Progenitor cell of endocrine pancreas (in vitro differentiated cells): ENCODE measurements around the gene DTHD1. TPM values are rescaled to one million over a fixed set of nuclear protein-coding genes. Genes with fewer than 3 reads are reported as not detected.

ENCODE experiments used
- DNase-seq: peaks from one replicate; pipeline ENCODE4 v3.0.0; 2021; ENCODE audit warnings: low spot score; ENCODE audit not compliant: unreplicated experiment
- H3K27ac Mint-ChIP-seq: 2 replicates; pipeline ENCODE4 v1.8.0; 2021; ENCODE audit warnings: mild to moderate bottlenecking, moderate library complexity, mixed read lengths
- H3K27me3 Mint-ChIP-seq: 2 replicates; pipeline ENCODE4 v1.8.0; 2021; ENCODE audit warnings: mixed read lengths
- H3K36me3 Mint-ChIP-seq: 2 replicates; pipeline ENCODE4 v1.8.0; 2022; ENCODE audit warnings: mixed read lengths; ENCODE audit not compliant: insufficient read depth
- H3K4me1 Mint-ChIP-seq: 2 replicates; pipeline ENCODE4 v1.8.0; 2021; ENCODE audit warnings: low read depth, mixed read lengths
- H3K4me3 Mint-ChIP-seq: 2 replicates; pipeline ENCODE4 v1.8.0; 2021; ENCODE audit warnings: low read depth, mild to moderate bottlenecking, moderate library complexity, mixed read lengths
- H3K9me3 Mint-ChIP-seq: 2 replicates; pipeline ENCODE4 v1.8.0; 2021; ENCODE audit warnings: low read depth, mixed read lengths
- total RNA-seq: library from RNA; stranded (reverse); gene quantifications from 2 replicates; pipeline ENCODE4 v1.2.1, GENCODE V29; 2021
- TF ChIP-seq, protein P1 (sequence below): fragments of 200-600 bp; sonication (generic); IDR thresholded peaks from one replicate; pipeline ENCODE4 v1.5.0; 2021; ENCODE audit warnings: antibody characterized with exemption, mild to moderate bottlenecking; ENCODE audit not compliant: unreplicated experiment

DTHD1 gene
- total RNA-seq, 1 donor from 2014 or later: 0.12 TPM

DNA sequence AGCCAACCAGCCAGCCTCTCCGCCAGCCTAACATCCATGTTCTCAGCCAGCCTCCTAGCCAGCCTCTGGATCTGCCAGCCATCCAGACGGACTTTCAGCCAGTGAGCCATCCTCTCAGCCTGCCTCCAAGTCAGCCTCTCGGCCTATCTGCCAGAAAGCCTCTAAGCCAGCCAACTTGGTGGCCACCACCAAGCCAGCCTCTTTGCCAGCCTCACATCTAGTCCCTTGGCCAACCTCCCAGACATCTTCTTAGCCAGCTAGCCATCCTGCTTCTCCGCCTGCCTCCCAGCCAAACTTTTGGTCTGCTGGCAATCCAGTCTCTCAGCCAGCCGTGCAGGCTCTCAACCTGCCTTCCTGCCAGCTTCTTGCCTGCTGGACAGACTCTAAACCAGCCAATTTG lies 20.7 kb upstream of the DTHD1 start:
- Mint-ChIP-seq H3K4me1 (no peaks in the 10 kb centered on the region), H3K9me3 (no peaks in the 10 kb centered on the region), H3K27ac (no peak overlapping the region), H3K36me3 (no peaks in the 10 kb centered on the region), H3K27me3 (no peaks in the 10 kb centered on the region), H3K4me3 (no peak overlapping the region)
- no peak for DNase-seq
- TF ChIP-seq, protein P1, sequence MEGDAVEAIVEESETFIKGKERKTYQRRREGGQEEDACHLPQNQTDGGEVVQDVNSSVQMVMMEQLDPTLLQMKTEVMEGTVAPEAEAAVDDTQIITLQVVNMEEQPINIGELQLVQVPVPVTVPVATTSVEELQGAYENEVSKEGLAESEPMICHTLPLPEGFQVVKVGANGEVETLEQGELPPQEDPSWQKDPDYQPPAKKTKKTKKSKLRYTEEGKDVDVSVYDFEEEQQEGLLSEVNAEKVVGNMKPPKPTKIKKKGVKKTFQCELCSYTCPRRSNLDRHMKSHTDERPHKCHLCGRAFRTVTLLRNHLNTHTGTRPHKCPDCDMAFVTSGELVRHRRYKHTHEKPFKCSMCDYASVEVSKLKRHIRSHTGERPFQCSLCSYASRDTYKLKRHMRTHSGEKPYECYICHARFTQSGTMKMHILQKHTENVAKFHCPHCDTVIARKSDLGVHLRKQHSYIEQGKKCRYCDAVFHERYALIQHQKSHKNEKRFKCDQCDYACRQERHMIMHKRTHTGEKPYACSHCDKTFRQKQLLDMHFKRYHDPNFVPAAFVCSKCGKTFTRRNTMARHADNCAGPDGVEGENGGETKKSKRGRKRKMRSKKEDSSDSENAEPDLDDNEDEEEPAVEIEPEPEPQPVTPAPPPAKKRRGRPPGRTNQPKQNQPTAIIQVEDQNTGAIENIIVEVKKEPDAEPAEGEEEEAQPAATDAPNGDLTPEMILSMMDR: no peak

DNA sequence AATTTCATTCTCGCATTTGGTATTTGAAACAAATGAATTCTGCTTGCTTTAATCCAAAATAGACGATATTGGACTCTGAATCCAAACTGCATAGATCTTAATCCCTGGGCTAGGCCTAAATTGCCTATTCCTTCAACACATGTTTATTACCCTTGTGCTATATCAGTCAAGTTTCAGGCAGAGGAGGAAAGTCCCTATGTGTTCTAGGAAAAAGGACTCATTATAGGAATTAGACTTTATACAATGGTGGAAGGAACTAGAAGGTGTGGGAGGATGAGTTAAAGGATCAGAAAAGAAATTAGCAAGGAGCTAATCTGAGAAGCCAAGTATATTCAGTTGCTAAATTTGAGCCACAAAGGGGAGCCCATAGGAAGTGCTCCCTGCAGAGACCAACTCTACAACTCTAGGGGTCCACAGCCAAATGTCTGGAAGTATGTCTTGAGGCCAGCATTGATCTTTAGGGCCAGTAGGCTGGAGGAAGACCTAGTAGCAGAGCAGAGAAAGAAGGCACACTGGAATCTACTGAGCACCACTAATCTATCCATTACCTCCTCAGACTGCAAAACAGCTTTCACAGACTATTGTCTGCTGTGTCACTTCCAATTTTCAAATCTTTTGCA lies 17.1 kb upstream of the DTHD1 start:
- H3K4me1 Mint-ChIP-seq: no peaks in the 10 kb centered on the region
- H3K27ac Mint-ChIP-seq: no peak overlapping the region
- H3K27me3 Mint-ChIP-seq: no peaks in the 10 kb centered on the region
- DNase-seq: no peak
- H3K9me3 Mint-ChIP-seq: no peaks in the 10 kb centered on the region
- no peaks in the 10 kb centered on the region for H3K36me3 Mint-ChIP-seq
- TF ChIP-seq, protein P1: no peak
- H3K4me3 Mint-ChIP-seq: no peak overlapping the region

- TF ChIP-seq, protein P1: no peak
- Mint-ChIP-seq H3K9me3 (no peaks in the 10 kb centered on the region), H3K27ac (no peak overlapping the region), H3K36me3 (no peaks in the 10 kb centered on the region), H3K27me3 (no peaks in the 10 kb centered on the region), H3K4me1 (no peaks in the 10 kb centered on the region), H3K4me3 (no peak overlapping the region)
- DNase-seq: no peak
These were observed 13.7 kb upstream of the DTHD1 start for GRCh38 chr4:36267486-36268268.

DNA sequence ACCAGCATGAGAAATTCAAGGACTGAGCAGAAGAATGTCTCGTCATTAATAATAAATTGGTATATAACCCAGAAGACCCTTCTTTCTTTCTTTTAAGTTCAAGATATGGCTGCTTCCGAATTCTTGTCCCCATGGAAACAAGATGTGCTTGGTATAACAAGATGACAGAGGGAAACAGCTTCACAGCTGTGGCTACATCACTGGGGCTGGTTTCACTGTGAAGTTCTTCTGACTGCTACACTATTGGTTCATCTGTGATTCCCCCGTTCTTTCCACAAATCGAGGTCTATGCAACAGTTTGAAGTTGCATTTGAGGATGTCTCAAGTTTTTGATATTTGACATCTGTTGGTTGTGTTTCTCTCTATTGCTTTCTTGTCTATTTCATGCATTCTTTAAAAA lies 12.3 kb upstream of the DTHD1 start:
- TF ChIP-seq, protein P1: no peak
- Mint-ChIP-seq H3K27me3 (no peaks in the 10 kb centered on the region), H3K4me3 (no peak overlapping the region), H3K9me3 (no peaks in the 10 kb centered on the region), H3K27ac (peak overlapping the region; percentile 20), H3K36me3 (no peaks in the 10 kb centered on the region), H3K4me1 (no peaks in the 10 kb centered on the region)
- DNase-seq: no peak

DNA sequence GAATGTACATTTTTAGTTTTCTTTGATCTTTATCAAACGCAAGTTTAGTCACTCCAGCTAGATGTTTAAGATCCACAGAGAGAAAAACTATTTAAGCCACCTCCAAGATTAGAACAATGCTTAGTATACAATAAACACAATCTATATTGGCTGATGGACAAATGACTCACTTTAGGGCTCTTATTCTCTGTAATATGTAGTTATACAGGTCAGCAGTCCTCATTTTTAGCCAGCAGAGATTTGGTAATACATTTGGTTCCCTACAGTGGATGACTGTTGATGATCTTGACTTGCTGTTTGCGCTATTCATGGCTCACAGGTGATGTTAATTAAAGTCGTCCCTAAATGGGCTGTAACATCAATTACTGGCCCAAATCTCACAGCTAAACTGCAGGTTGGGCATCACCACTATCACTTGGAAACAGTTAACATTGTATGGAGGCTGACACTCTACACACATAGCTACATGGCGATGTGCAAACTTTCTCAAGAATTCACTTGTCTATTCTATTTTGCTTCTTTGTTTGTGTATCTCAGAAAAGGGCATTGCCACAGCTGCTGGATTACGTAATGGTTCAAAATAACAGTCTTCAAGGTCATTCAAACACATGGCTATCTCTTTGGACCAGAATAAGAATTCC lies 11.8 kb upstream of the DTHD1 start:
- H3K4me3 Mint-ChIP-seq: no peak overlapping the region
- TF ChIP-seq, protein P1: no peak

More for the DNA sequence above, 11.8 kb upstream of the DTHD1 start:
- H3K27me3 Mint-ChIP-seq: no peaks in the 10 kb centered on the region
- H3K4me1 Mint-ChIP-seq: no peaks in the 10 kb centered on the region
- H3K9me3 Mint-ChIP-seq: no peaks in the 10 kb centered on the region
- no peak for DNase-seq
- no peaks in the 10 kb centered on the region for H3K36me3 Mint-ChIP-seq
- no peak overlapping the region for H3K27ac Mint-ChIP-seq
